T-helper 17 cell (primary cell): ENCODE measurements around the gene ALG5. TPM values are rescaled to one million over a fixed set of nuclear protein-coding genes. Genes with fewer than 3 reads are reported as not detected.
A peak's percentile ranks its signal among the peaks of the same experiment; 100 is the strongest.

Experiments
- ATAC-seq: fragments of 150-1000 bp; cut with Tn5 transposase; 2 replicates; pipeline ENCODE4 v1.10.0; 2021; ENCODE audit warnings: mild to moderate bottlenecking, moderate library complexity
- DNase-seq, 3 donors: peaks; one replicate each; pipeline versions ENCODE4 v3.0.0 to v3.0.0-alpha.2; 2020 to 2021
- H3K9me3 ChIP-seq: one replicate; pipeline ENCODE4 v1.7.0; 2013; ENCODE audit warnings: low read length, mild to moderate bottlenecking; ENCODE audit not compliant: control insufficient read depth, poor library complexity, severe bottlenecking
- H3K27ac Mint-ChIP-seq: one replicate; pipeline ENCODE4 v1.8.0; 2022; ENCODE audit warnings: mild to moderate bottlenecking, moderate library complexity, mixed read lengths
- H3K27me3 Mint-ChIP-seq: one replicate; pipeline ENCODE4 v1.8.0; 2022; ENCODE audit warnings: mixed read lengths
- H3K36me3 Mint-ChIP-seq: one replicate; pipeline ENCODE4 v1.8.0; 2022; ENCODE audit warnings: low read depth, mixed read lengths
- H3K4me1 Mint-ChIP-seq: one replicate; pipeline ENCODE4 v1.8.0; 2022; ENCODE audit warnings: mild to moderate bottlenecking, mixed read lengths
- H3K4me3 Mint-ChIP-seq: one replicate; pipeline ENCODE4 v1.8.0; 2022; ENCODE audit warnings: mild to moderate bottlenecking, moderate library complexity, mixed read lengths
- total RNA-seq, 4 donors: library from RNA in 2 of 4; stranded (reverse) in 2 of 4; gene quantifications; one replicate each; pipeline ENCODE4 v1.2.3 and lab custom pipeline; 2022 to 2026

Gene ALG5
- total RNA-seq, 2 donors from 2014 or later: 16.9 to 18.1 TPM

DNA sequence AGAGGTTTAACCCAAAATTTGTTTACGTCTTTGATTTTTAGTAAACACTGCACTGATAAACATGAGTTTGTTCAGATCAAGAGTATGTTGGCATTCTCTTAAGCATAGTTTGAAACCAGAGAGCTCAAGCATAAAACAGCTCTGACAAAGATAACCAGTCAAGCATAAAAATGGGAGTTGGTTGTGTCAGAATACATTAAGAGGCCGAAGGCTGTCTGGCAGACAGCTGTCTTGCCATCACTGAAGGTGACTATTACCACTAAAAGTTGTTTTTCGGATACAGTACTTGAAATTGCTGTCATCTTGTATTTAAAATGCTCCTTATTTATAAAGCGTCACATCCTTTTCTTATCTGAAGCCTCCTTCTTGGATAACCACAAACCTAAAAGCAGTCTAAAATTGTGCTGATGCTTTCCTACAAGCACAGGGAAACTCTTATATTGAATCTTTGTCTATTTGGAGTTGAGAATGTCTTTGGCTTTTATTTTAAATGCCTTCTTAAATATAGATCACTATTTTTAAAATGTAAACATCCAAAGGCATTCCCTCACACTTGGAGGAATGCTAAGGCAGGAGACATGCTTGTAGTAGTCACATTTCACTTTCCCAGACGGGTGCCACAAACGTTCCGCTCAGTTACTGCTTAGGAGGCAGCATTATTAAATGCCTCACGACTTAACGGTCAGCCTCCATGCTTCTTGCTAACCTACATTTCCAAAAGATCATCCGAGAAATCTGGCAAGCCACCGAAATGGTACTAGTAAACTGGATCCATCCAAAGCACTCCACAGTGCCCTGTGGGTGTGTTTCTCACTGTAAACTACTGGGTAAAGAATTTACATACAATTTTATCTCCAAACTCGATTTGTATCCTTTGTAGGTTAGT, 80.7 kb downstream of the ALG5 start:
- Mint-ChIP-seq H3K4me1 (peaks cover 8% of the 10 kb centered on the region), H3K4me3 (peak overlapping the region; percentile 58), H3K36me3 (no peaks in the 10 kb centered on the region), H3K27me3 (peaks cover 73% of the 10 kb centered on the region), H3K27ac (no peak overlapping the region)
- H3K9me3 ChIP-seq: no peaks in the 10 kb centered on the region
- ATAC-seq (no peak), DNase-seq (no peak)

DNA sequence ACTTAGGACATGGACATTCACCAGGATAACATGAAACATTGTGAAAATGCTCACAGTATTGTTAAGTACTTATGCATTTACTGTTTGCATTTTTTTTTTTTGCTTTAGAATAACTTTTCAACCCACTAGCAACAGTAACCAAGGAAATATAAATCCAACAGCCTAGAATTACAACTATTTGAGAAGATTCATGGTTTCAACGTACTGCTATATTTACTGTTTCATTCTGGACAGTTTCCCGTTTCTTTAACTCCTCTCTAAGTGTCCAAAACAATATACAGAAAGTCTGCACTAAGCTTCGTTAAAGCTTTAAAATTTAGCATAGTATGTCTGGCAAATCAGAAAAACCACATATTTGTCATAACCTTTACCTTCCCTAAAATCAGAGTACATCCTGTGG, 81.8 kb downstream of the ALG5 start:
- H3K27me3 Mint-ChIP-seq: peaks cover 77% of the 10 kb centered on the region
- no peak for ATAC-seq
- no peaks in the 10 kb centered on the region for H3K36me3 Mint-ChIP-seq
- no peaks in the 10 kb centered on the region for H3K9me3 ChIP-seq
- no peak overlapping the region for H3K27ac Mint-ChIP-seq
- peaks cover 8% of the 10 kb centered on the region for H3K4me1 Mint-ChIP-seq
- DNase-seq: no peak
- no peak overlapping the region for H3K4me3 Mint-ChIP-seq

DNA sequence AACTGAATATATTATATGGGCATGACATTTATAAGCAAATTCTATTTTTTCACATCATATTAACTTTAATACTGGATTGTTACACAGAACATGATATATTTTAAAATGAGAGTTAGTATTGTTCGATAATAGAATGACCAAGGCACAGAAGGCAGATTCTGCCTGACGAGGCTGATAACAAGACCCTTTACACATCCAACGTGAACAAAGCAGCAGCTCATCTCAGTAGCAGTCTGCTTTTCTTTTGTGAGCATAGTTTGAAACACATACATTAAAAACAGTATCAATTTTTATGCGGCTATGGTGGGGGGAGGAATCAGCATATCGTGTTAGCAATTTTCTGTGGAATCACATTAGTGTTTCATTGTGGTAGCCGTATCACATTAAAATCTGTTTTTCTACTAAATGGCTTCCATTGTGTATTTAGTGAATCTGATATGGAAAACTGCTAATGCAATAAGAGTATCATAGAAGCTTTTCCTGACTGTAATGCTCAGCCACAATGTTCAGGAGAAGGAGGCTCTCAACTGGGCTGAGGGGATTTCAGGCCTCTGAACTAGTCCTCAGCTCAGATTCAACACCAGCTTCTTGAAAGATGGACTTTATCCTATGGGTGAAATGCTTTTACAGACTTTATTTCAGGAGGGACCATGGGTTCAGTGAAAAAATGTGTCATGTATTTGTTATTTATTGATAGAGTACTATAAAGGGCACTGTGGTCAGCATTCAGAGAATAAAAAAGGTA, 83.1 kb downstream of the ALG5 start:
- no peaks in the 10 kb centered on the region for H3K9me3 ChIP-seq
- no peak overlapping the region for H3K4me3 Mint-ChIP-seq
- peaks cover 72% of the 10 kb centered on the region for H3K27me3 Mint-ChIP-seq
- peaks cover 8% of the 10 kb centered on the region for H3K4me1 Mint-ChIP-seq
- DNase-seq (no peak), ATAC-seq (no peak)
- no peak overlapping the region for H3K27ac Mint-ChIP-seq
- no peaks in the 10 kb centered on the region for H3K36me3 Mint-ChIP-seq

DNA sequence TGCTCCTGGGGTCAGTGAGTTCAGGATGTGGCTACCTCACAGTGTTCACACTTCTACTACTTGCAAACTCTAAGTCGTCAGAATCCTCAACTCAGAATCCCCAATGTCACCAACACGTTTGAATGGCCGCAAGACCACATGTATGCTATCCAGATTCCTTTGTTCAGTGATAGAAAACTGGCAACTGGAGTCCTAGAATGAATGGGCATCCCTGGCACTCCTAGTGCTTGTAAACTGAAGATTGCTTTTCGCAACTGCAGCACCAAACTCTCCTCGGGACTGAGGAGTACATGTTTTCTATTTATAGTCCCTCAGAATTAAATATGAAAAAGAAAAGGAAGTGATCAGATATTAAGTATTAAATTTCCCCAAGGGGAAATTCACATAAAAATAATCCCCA, 84.0 kb downstream of the ALG5 start:
- Mint-ChIP-seq H3K27ac (no peak overlapping the region), H3K4me1 (peaks cover 10% of the 10 kb centered on the region), H3K4me3 (no peak overlapping the region), H3K27me3 (peaks cover 71% of the 10 kb centered on the region), H3K36me3 (no peaks in the 10 kb centered on the region)
- ATAC-seq (no peak), DNase-seq (no peak)
- H3K9me3 ChIP-seq: no peaks in the 10 kb centered on the region

DNA sequence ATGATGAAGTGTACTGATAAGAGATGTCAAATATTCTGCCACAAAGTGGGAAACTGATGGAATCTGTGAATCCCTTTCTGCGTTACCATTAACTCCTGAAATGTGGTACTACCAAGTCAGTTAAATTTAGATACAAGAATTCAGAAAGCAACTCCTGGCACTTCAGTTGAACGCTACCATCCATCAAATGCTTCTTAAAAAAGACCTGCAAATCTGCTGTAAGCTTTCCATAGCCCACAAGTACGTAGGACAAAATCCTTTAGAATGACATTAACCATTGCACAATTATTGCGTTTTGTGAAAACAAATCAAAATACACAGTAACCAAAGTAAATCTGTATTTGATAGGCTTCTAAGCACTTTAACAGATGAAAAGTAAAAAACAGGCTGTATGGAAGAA, 84.5 kb downstream of the ALG5 start:
- Mint-ChIP-seq H3K27me3 (peaks cover 71% of the 10 kb centered on the region), H3K4me3 (no peak overlapping the region), H3K36me3 (no peaks in the 10 kb centered on the region), H3K27ac (no peak overlapping the region), H3K4me1 (peaks cover 10% of the 10 kb centered on the region)
- ATAC-seq: no peak
- no peak for DNase-seq
- H3K9me3 ChIP-seq: no peaks in the 10 kb centered on the region

DNA sequence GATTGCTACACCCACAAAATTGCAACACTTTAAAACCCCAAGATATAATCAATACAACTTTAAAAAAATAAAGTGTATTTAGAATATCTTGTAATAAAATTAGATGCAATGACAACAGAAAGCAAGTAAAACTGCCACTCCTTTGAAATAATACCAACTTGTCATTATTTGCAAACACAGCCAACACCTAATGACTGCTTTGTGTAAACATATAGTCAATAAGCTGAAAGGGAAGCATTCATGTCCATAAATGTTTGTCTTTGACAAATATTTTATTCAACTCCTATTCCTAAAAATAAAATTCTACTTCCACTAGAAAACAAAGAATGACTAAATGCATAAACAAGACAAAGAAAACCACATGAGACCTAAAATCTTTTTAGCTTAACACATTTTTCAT, 85.7 kb downstream of the ALG5 start:
- Mint-ChIP-seq H3K4me3 (no peak overlapping the region), H3K4me1 (peaks cover 5% of the 10 kb centered on the region), H3K27me3 (peaks cover 63% of the 10 kb centered on the region), H3K27ac (no peak overlapping the region), H3K36me3 (no peaks in the 10 kb centered on the region)
- no peak for DNase-seq
- no peak for ATAC-seq
- no peaks in the 10 kb centered on the region for H3K9me3 ChIP-seq

DNA sequence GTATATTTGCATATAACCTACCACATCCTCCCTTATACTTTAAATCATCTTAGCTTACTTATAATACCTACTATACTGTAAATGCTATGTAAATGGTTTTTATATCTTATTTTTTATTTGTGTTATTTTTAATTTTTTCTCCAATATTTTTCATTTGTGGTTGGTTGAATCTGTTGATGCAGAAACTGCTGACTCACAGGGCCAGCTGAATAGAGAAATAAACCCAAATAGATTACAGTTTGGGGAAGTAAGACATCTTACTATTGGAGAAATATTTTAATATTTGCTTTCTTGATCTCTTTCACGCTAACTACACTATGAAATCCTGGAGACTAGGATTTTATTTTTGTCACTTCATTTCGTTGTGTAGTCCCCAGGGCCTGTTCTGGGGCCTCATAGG, 86.2 kb downstream of the ALG5 start:
- H3K4me1 Mint-ChIP-seq: peaks cover 5% of the 10 kb centered on the region
- ATAC-seq (no peak), DNase-seq (no peak)
- H3K9me3 ChIP-seq: no peaks in the 10 kb centered on the region
- peaks cover 58% of the 10 kb centered on the region for H3K27me3 Mint-ChIP-seq
- H3K36me3 Mint-ChIP-seq: no peaks in the 10 kb centered on the region
- H3K27ac Mint-ChIP-seq: no peak overlapping the region
- H3K4me3 Mint-ChIP-seq: no peak overlapping the region

DNA sequence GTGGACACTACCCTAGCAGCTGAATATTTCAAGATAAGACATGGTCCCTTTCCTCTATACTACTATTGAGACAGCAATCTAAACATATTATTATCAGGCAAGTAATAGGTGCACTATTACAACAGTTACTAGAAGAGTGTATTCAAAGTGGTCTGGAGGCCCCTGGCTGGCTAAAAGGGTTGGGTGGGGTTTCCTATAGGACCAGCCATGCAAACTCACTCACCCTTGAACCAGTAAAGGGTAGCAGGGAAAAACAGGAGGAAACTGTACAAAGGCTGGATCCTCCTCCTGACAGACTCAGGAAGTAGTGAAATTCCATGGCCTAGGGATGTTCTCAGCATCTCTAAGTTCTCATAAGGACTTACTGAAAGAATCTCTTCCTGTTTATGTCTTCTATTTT, 86.8 kb downstream of the ALG5 start:
- H3K27ac Mint-ChIP-seq: no peak overlapping the region
- H3K4me1 Mint-ChIP-seq: peaks cover 5% of the 10 kb centered on the region
- ATAC-seq (no peak), DNase-seq (no peak)
- no peaks in the 10 kb centered on the region for H3K36me3 Mint-ChIP-seq
- H3K4me3 Mint-ChIP-seq: no peak overlapping the region
- no peaks in the 10 kb centered on the region for H3K9me3 ChIP-seq
- H3K27me3 Mint-ChIP-seq: peaks cover 53% of the 10 kb centered on the region

DNA sequence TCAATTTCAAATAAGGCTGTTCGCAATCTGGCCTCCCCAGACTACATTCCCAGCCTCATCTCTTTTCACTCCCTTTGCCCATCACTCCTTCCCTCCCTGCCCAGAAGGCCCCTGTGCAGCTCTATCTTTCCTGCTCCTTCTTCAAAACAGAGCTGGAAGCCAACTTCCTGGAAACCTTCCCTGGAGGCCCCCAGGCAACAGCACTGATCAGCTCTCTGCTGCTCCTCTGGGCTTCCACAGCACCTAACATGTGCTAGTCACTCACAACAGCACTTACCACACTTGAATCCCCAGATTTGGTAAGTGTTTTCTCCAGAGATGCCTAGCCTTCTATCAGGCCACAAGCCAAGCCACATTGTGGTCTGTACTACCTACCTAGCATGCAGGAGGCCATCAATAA, 88.6 kb downstream of the ALG5 start:
- no peak for ATAC-seq
- H3K9me3 ChIP-seq: no peaks in the 10 kb centered on the region
- Mint-ChIP-seq H3K4me3 (no peak overlapping the region), H3K36me3 (no peaks in the 10 kb centered on the region), H3K4me1 (peaks cover 2% of the 10 kb centered on the region), H3K27ac (no peak overlapping the region), H3K27me3 (peaks cover 35% of the 10 kb centered on the region)
- no peak for DNase-seq

DNA sequence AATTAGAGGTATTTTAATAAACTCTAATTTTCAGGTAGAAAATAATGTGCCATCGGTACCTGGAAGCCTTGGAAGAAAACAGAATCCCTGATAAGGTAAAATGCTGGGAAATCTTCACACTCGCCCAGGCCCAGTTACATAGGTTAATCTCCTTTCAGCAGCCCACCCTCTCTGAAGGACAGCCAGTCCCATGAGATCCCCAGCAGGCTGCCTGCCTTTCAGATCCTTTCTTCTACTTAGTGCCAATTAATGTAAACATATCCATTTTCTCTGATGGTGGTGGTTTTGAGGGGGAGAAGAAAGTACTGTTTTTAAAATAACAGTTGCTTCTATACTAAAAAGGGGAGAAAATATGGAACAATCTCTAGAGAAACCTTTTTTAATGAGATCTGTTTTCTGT, 91.3 kb downstream of the ALG5 start:
- DNase-seq (no peak), ATAC-seq (no peak)
- H3K4me1 Mint-ChIP-seq: peaks cover 2% of the 10 kb centered on the region
- H3K9me3 ChIP-seq: no peaks in the 10 kb centered on the region
- peaks cover 27% of the 10 kb centered on the region for H3K27me3 Mint-ChIP-seq
- no peak overlapping the region for H3K27ac Mint-ChIP-seq
- H3K36me3 Mint-ChIP-seq: no peaks in the 10 kb centered on the region
- no peak overlapping the region for H3K4me3 Mint-ChIP-seq

DNA sequence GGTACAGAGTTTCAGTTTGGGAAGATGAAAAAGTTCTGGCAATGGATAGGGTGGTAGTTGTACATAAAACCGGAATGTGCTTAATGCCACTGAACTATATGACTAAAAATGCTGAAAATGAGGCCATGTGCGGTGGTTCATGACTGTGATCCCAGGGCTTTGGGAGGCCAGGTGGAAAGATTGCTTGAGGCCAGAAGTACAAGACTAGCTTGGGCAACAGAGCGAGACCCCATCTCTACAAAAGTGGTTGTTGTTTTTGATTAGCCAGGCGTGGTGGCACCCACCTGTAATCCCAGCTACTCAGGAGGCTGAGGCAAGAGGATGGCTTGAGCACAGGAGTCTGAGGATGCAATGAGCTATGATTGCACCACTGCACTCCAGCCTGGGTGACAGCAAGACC, 91.9 kb downstream of the ALG5 start:
- H3K9me3 ChIP-seq: no peaks in the 10 kb centered on the region
- peaks cover 23% of the 10 kb centered on the region for H3K27me3 Mint-ChIP-seq
- no peak for DNase-seq
- no peak overlapping the region for H3K4me3 Mint-ChIP-seq
- no peak overlapping the region for H3K27ac Mint-ChIP-seq
- H3K4me1 Mint-ChIP-seq: peaks cover 2% of the 10 kb centered on the region
- no peaks in the 10 kb centered on the region for H3K36me3 Mint-ChIP-seq
- ATAC-seq: no peak

DNA sequence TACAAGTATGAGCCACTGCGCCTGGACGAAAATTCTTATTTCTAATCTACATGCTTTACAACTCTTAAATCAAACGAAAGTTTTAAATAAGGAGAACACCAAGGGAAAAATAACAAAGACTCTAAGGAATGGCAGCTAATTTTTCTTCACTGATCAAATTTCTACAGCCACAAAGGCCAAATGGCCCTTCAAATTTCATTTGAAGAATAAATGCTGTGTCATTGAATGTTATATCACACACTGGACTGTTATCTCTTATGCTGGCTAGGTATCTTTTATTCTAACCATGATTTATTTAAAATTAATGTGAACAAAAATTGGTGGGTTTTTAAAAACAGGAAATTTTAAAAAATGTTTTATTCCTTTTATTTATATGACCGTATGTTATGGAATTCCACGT, 93.2 kb downstream of the ALG5 start:
- H3K9me3 ChIP-seq: no peaks in the 10 kb centered on the region
- Mint-ChIP-seq H3K4me1 (peaks cover 2% of the 10 kb centered on the region), H3K4me3 (no peak overlapping the region), H3K36me3 (no peaks in the 10 kb centered on the region), H3K27me3 (peaks cover 31% of the 10 kb centered on the region), H3K27ac (no peak overlapping the region)
- DNase-seq (no peak), ATAC-seq (no peak)

DNA sequence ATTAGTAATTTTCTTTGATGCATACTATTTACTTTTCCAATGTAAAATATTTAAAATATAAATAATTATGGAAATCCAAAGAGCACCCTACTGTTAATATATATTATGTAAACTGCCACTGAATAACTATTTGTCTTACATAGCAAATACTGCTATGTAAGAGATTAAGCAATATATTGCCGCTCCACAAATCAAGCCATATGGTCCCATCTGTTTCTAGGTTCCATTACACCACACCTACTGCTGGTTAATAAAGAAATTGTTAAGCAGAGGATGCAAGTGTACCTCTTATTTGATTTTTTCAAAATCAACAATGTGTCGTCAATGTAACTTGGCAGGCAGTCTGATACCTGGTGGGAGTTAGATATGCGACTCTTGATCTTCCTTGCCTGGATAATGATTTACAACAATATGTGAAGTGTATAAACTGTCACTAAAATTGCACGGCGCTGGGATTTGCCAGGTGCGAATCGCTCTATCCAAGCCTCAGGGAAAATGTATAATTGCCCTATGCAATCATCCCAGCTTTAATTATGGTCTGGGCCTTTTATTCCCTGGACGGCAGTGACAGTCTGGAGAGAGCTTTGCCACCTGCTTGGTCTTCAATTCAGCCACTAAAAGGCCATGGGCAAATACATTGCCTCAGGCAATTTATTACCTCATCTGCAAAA, 95.1 kb downstream of the ALG5 start:
- H3K27me3 Mint-ChIP-seq: peaks cover 27% of the 10 kb centered on the region
- H3K4me3 Mint-ChIP-seq: no peak overlapping the region

More for the DNA sequence above, 95.1 kb downstream of the ALG5 start:
- H3K27ac Mint-ChIP-seq: no peak overlapping the region
- no peaks in the 10 kb centered on the region for H3K36me3 Mint-ChIP-seq
- no peaks in the 10 kb centered on the region for H3K4me1 Mint-ChIP-seq
- no peak for DNase-seq
- no peaks in the 10 kb centered on the region for H3K9me3 ChIP-seq
- ATAC-seq: no peak
